ENCODE data around the gene TUBB4A.

DNA sequence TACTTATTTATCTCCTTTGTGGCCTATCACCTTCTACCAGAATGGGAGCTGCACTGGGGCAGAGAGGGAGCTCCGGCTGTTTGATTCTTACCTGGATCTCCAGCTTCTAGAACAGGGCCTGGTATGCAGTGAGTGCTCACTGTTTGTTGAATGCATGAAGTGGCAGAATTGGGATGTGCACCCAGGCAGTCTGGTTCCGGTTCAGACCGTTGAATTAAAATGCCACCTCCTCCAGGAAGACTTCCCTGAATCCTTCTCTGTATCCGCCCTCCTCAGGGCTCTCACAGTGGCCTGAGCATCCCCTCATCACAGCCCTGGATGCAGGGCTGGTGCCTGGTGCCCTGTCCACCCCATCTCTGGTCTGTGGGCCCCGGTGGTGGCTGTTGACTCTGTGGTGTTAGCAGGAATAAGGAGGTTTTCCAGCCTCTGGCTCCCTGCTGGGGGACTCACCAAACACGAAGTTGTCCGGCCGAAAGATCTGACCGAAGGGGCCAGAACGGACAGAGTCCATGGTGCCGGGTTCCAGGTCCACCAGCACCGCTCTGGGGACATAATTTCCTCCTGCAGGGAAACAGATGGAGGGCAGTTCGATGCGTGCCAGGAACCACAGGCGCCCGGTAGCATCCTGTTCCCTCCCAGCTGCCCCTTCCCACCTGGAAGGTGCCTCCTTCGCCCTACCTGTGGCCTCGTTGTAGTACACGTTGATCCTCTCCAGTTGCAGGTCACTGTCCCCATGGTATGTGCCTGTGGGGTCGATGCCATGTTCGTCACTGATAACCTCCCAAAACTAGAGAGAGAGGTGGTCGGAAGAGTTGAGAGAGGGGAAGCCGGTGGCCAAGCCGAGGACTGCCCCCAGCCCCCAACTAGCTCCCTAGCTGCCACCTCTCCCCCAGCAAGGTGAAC, 1.0 kb downstream of the TUBB4A start:
- no peak for TF ChIP-seq POLR2A (IDR thresholded peaks at IDR 0.05)
- TF ChIP-seq, protein P1, sequence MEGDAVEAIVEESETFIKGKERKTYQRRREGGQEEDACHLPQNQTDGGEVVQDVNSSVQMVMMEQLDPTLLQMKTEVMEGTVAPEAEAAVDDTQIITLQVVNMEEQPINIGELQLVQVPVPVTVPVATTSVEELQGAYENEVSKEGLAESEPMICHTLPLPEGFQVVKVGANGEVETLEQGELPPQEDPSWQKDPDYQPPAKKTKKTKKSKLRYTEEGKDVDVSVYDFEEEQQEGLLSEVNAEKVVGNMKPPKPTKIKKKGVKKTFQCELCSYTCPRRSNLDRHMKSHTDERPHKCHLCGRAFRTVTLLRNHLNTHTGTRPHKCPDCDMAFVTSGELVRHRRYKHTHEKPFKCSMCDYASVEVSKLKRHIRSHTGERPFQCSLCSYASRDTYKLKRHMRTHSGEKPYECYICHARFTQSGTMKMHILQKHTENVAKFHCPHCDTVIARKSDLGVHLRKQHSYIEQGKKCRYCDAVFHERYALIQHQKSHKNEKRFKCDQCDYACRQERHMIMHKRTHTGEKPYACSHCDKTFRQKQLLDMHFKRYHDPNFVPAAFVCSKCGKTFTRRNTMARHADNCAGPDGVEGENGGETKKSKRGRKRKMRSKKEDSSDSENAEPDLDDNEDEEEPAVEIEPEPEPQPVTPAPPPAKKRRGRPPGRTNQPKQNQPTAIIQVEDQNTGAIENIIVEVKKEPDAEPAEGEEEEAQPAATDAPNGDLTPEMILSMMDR (IDR thresholded peaks at IDR 0.05 in 4 of 5, conservative IDR thresholded peaks at IDR 0.05 in 1 of 5): no peak

Data from gastrocnemius medialis (tissue), 4 donors.